ENCODE data around the gene ITGB1.

GRCh38 chr10:32893916-32894664, 63.9 kb downstream of the ITGB1 start:
- TF ChIP-seq POLR2AphosphoS5 (IDR thresholded peaks at IDR 0.05; ENCODE audit: low read depth, low read length) = no peak
- no peak for TF ChIP-seq POLR2A (IDR thresholded peaks at IDR 0.05; ENCODE audit: low read depth, low read length)
- no peak for TF ChIP-seq PAX5 (IDR thresholded peaks at IDR 0.05; ENCODE audit: insufficient read depth, low read length, severe bottlenecking)
- TF ChIP-seq SPI1 (IDR thresholded peaks at IDR 0.05; ENCODE audit: low read depth, low read length) = no peak
